ENCODE measurements around the gene YPEL5. TPM values are rescaled to one million over a fixed set of nuclear protein-coding genes. Genes with fewer than 3 reads are reported as not detected.

YPEL5 gene
- total and polyA plus RNA-seq, 10 of the 15 experiments (the other 5 are each of a cell fraction or from before 2014, with no cell fraction given), result 18.8 to 47.3 (median 21.7) TPM

DNA sequence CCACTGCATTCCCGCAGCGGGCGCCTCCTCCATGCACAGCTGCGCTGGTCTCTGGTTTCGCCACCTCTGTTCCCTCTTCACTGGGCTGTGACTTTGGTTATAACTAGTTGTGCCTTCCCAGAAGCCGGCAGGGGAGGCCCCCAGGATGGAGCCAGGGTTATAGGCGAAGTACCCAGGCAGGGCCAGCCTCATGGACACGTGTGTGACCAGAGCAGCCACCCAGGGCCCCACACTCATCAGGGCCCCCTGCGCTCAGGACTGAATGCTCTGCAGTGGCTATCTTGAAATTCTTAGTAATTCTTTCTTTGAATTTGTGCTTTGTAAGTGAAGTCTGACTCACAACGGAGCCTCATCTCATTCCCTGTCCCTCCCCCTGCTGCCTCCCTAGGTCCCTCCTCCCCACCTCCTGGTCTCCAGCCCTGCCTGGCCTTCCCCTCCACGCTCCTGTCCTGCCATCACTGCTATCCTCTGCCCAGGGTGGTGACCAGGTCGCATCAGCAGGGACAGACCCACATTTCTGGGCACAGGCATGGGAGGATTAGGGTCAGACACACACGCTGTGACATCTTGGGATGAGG, 46.4 kb downstream of the YPEL5 start:
- FAIRE-seq, result no peak
- intact Hi-C loops (cut with micrococcal nuclease; ENCODE audit: unreplicated experiment), result no loop called here
- BruUV-seq (replicated peaks), result no TSS peak
- TF ChIP-seq KAT2A (conservative IDR thresholded peaks at IDR 0.05; ENCODE audit: control insufficient read depth, low read depth, low read length) (no peak), FOS (IDR thresholded peaks at IDR 0.05; ENCODE audit: borderline replicate concordance, extremely low read depth, insufficient read length) (no peak), ASH2L (IDR thresholded peaks at IDR 0.05; ENCODE audit: borderline replicate concordance, low read depth) (no peak), STAT3 (IDR thresholded peaks at IDR 0.05; ENCODE audit: low read depth, low read length) (no peak), RAD51 (IDR thresholded peaks at IDR 0.05) (no peak), GABPA (IDR thresholded peaks at IDR 0.05; ENCODE audit: low read depth) (no peak), BHLHE40 (IDR thresholded peaks at IDR 0.05; ENCODE audit: borderline replicate concordance in 1 of 2, low read depth in 2 of 2, low read length in 1 of 2) (no peak), STAT1 (conservative IDR thresholded peaks at IDR 0.05) (no peak), CBFB (IDR thresholded peaks at IDR 0.05; ENCODE audit: low read depth) (no peak)
- TF ChIP-seq, protein P1, sequence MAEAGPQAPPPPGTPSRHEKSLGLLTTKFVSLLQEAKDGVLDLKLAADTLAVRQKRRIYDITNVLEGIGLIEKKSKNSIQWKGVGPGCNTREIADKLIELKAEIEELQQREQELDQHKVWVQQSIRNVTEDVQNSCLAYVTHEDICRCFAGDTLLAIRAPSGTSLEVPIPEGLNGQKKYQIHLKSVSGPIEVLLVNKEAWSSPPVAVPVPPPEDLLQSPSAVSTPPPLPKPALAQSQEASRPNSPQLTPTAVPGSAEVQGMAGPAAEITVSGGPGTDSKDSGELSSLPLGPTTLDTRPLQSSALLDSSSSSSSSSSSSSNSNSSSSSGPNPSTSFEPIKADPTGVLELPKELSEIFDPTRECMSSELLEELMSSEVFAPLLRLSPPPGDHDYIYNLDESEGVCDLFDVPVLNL (IDR thresholded peaks at IDR 0.05; ENCODE audit: low read depth, low read length), result no peak
- TF ChIP-seq, protein P2, sequence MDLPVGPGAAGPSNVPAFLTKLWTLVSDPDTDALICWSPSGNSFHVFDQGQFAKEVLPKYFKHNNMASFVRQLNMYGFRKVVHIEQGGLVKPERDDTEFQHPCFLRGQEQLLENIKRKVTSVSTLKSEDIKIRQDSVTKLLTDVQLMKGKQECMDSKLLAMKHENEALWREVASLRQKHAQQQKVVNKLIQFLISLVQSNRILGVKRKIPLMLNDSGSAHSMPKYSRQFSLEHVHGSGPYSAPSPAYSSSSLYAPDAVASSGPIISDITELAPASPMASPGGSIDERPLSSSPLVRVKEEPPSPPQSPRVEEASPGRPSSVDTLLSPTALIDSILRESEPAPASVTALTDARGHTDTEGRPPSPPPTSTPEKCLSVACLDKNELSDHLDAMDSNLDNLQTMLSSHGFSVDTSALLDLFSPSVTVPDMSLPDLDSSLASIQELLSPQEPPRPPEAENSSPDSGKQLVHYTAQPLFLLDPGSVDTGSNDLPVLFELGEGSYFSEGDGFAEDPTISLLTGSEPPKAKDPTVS (IDR thresholded peaks at IDR 0.05; ENCODE audit: low read depth, low read length), result no peak
- TF ChIP-seq, protein P3, sequence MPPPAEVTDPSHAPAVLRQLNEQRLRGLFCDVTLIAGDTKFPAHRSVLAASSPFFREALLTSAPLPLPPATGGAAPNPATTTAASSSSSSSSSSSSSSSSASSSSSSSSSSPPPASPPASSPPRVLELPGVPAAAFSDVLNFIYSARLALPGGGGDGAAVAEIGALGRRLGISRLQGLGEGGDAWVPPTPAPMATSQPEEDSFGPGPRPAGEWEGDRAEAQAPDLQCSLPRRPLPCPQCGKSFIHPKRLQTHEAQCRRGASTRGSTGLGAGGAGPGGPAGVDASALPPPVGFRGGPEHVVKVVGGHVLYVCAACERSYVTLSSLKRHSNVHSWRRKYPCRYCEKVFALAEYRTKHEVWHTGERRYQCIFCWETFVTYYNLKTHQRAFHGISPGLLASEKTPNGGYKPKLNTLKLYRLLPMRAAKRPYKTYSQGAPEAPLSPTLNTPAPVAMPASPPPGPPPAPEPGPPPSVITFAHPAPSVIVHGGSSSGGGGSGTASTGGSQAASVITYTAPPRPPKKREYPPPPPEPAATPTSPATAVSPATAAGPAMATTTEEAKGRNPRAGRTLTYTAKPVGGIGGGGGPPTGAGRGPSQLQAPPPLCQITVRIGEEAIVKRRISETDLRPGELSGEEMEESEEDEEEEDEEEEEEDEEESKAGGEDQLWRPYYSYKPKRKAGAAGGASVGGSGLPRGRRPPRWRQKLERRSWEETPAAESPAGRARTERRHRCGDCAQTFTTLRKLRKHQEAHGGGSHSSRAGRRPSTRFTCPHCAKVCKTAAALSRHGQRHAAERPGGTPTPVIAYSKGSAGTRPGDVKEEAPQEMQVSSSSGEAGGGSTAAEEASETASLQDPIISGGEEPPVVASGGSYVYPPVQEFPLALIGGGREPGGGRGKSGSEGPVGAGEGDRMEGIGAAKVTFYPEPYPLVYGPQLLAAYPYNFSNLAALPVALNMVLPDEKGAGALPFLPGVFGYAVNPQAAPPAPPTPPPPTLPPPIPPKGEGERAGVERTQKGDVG (CRISPR knock-in tag; IDR thresholded peaks at IDR 0.05), result no peak
- TF ChIP-seq, protein P4, sequence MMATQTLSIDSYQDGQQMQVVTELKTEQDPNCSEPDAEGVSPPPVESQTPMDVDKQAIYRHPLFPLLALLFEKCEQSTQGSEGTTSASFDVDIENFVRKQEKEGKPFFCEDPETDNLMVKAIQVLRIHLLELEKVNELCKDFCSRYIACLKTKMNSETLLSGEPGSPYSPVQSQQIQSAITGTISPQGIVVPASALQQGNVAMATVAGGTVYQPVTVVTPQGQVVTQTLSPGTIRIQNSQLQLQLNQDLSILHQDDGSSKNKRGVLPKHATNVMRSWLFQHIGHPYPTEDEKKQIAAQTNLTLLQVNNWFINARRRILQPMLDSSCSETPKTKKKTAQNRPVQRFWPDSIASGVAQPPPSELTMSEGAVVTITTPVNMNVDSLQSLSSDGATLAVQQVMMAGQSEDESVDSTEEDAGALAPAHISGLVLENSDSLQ (IDR thresholded peaks at IDR 0.05), result no peak
- no peaks in the 10 kb centered on the region for H3K27me3 ChIP-seq (replicated peaks in 1 of 2; ENCODE audit: control insufficient read depth in 2 of 2, insufficient read depth in 2 of 2, low read length in 1 of 2)
- H4K20me1 ChIP-seq (ENCODE audit: control insufficient read depth, insufficient read depth), result no peaks in the 10 kb centered on the region
- no peaks in the 10 kb centered on the region for H3K36me3 ChIP-seq (ENCODE audit: control insufficient read depth in 2 of 2, insufficient read depth in 2 of 2, low read length in 1 of 2)
- 22% methylated on average over 13 of the region's 13 CpGs for WGBS (ENCODE audit: insufficient coverage, insufficient replicate concordance, low lambda C conversion rate, missing lambda C conversion rate)
- no peaks in the 10 kb centered on the region for H3K4me1 ChIP-seq (ENCODE audit: control insufficient read depth, insufficient read depth, low read length)
- no peak for ATAC-seq
- ChIA-PET CTCF (interaction anchor here (0.6 to 6.4 kb wide), 8 partner anchors 9 to 1791 kb away, joined by 3 to 36 read pairs (median 4); no protein-coding TSS in a partner anchor), POLR2A (interaction anchor here (0.6 kb wide), 1 partner anchor 1072 kb away, joined by 7 read pairs; no protein-coding TSS in a partner anchor), RAD21 (ENCODE audit: unreplicated experiment) (no interaction called here), SMC1A (ENCODE audit: uncharacterized antibody, unreplicated experiment) (interaction anchor here (0.8 to 1.2 kb wide), 2 partner anchors 28 to 519 kb away, joined by 4 to 6 read pairs; no protein-coding TSS in a partner anchor)
- H3K9me3 ChIP-seq (replicated peaks; ENCODE audit: control insufficient read depth, insufficient read depth, low read length), result no peaks in the 10 kb centered on the region
- H2AFZ ChIP-seq (ENCODE audit: control insufficient read depth, low read depth, low read length), result no peak overlapping the region
- H3K27ac ChIP-seq (ENCODE audit: control insufficient read depth, insufficient read depth), result no peak overlapping the region
- no peak for DNase-seq (ENCODE audit: low read depth, low spot score)
- H3K79me2 ChIP-seq (ENCODE audit: control insufficient read depth, insufficient read depth, low read length), result no peaks in the 10 kb centered on the region
- in situ Hi-C loops (cut with MboI), result no loop called here
- H3K9ac ChIP-seq (ENCODE audit: control insufficient read depth, insufficient read depth, low read length), result no peak overlapping the region
- H3K4me2 ChIP-seq (ENCODE audit: control insufficient read depth, insufficient read depth), result no peak overlapping the region
- H3K4me3 ChIP-seq, result no peak overlapping the region

Measured in GM12878 (cell line).